Mammary epithelial cell (primary cell): ENCODE data around the gene BARX2.

ENCODE experiments used
- CTCF ChIP-seq, 2 donors: IDR thresholded peaks in 1 of 2; conservative IDR thresholded peaks in 1 of 2; 2 replicates each; pipeline ENCODE4 v1.5.1; 2011 to 2012; ENCODE audit warnings: inconsistent platforms in 2 of 2, low read length in 2 of 2, mild to moderate bottlenecking in 2 of 2, control low read depth in 1 of 2, low read depth in 1 of 2; ENCODE audit not compliant: insufficient read depth in 1 of 2; ENCODE audit errors: extremely low read depth in 1 of 2
- EZH2 ChIP-seq: IDR thresholded peaks from 2 replicates; pipeline ENCODE4 v1.6.1; 2012; ENCODE audit warnings: low read length, inconsistent platforms, borderline replicate concordance

- TF ChIP-seq CTCF (conservative IDR thresholded peaks at IDR 0.05 in 1 of 2, IDR thresholded peaks at IDR 0.05 in 1 of 2; ENCODE audit: extremely low read depth in 1 of 2, insufficient read depth in 1 of 2, low read depth in 1 of 2, low read length in 2 of 2) (no peak), EZH2 (no peak)
These were observed 66.5 kb downstream of the BARX2 start for GRCh38 chr11:129442171-129442570.
